Thymus (tissue), 11 donors: ENCODE results near the gene GRID1. TPM values are rescaled to one million over a fixed set of nuclear protein-coding genes. Genes with fewer than 3 reads are reported as not detected.

ENCODE experiments used
- DNase-seq, 9 donors: peaks; one replicate each; pipeline ENCODE4 v3.0.0-alpha.2; 2013; ENCODE audit warnings: low spot score in 9 of 9, low read depth in 6 of 9, missing footprints in 1 of 9
- H3K27ac ChIP-seq, 2 donors: one replicate each; pipeline ENCODE4 v1.5.1; 2013; ENCODE audit warnings: control low read depth in 1 of 2, low read depth in 1 of 2, low read length in 1 of 2, mild to moderate bottlenecking in 1 of 2, moderate library complexity in 1 of 2
- H3K27me3 ChIP-seq, 2 donors: one replicate each; pipeline ENCODE4 v1.5.1; 2013; ENCODE audit warnings: low read length in 1 of 2; ENCODE audit not compliant: control insufficient read depth in 2 of 2, insufficient read depth in 1 of 2
- H3K36me3 ChIP-seq, 2 donors: one replicate each; pipeline ENCODE4 v1.5.1; 2013; ENCODE audit warnings: low read length in 1 of 2, mild to moderate bottlenecking in 1 of 2, moderate library complexity in 1 of 2; ENCODE audit not compliant: control insufficient read depth in 2 of 2, insufficient read depth in 2 of 2
- H3K4me1 ChIP-seq, 2 donors: one replicate each; pipeline ENCODE4 v1.5.1; 2013; ENCODE audit warnings: low read length in 2 of 2; ENCODE audit not compliant: control insufficient read depth in 2 of 2, insufficient read depth in 2 of 2
- H3K4me3 ChIP-seq, 2 donors: one replicate each; pipeline ENCODE4 v1.5.1; 2013; ENCODE audit warnings: low read length in 2 of 2, control low read depth in 1 of 2, mild to moderate bottlenecking in 1 of 2
- H3K9me3 ChIP-seq, 2 donors: one replicate each; pipeline ENCODE4 v1.5.1; 2013; ENCODE audit warnings: low read length in 1 of 2, mild to moderate bottlenecking in 1 of 2; ENCODE audit not compliant: control insufficient read depth in 2 of 2, insufficient read depth in 1 of 2
- WGBS: extraction: QIAGEN DNeasy Blood & Tissue Kit; methylation state at CpG from one replicate; pipeline ENCODE4 v1.1.7; 2013; 5-methylcytosine and 5-hydroxymethylcytosine counted together
- polyA plus RNA-seq: library from polyadenylated mRNA; stranded (reverse); fragments of 200-250 nt; gene quantifications from one replicate; pipeline ENCODE4 v1.2.3, GENCODE V29; 2013
- total RNA-seq: library from RNA; stranded (reverse); fragments of 120-200 nt; gene quantifications from one replicate; pipeline ENCODE4 v1.2.4, GENCODE V29; 2013
- donor health status: healthy.

The GRID1 gene
- total and polyA plus RNA-seq, 2 donors: 0.33 to 0.46 TPM

DNA sequence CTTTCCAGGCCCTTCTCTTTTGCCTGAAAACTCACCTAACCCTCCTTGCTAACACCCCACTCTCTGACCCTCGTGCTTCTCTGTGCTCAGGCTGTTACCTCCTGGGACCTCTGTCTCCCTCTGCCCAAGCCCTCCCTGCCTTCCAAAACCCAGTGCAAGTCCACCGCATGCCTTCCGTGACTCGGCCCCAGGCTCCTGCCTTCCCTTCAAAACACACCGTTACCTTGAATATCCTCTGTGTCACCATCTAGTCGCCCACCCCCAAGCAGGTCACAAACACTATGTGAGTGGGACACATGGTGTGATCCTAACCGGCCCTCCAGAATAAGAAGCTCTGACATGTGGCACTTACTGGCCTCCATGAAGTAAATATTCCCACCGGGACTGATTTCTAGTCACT lies 176.7 kb downstream of the GRID1 start:
- Histone ChIP-seq H3K4me3 (no peak overlapping the region), H3K4me1 (no peaks in the 10 kb centered on the region), H3K27me3 (no peaks in the 10 kb centered on the region), H3K27ac (no peak overlapping the region), H3K36me3 (no peaks in the 10 kb centered on the region), H3K9me3 (no peaks in the 10 kb centered on the region)
- WGBS: 92% methylated on average over 8 of the region's 8 CpGs
- DNase-seq: no peak

DNA sequence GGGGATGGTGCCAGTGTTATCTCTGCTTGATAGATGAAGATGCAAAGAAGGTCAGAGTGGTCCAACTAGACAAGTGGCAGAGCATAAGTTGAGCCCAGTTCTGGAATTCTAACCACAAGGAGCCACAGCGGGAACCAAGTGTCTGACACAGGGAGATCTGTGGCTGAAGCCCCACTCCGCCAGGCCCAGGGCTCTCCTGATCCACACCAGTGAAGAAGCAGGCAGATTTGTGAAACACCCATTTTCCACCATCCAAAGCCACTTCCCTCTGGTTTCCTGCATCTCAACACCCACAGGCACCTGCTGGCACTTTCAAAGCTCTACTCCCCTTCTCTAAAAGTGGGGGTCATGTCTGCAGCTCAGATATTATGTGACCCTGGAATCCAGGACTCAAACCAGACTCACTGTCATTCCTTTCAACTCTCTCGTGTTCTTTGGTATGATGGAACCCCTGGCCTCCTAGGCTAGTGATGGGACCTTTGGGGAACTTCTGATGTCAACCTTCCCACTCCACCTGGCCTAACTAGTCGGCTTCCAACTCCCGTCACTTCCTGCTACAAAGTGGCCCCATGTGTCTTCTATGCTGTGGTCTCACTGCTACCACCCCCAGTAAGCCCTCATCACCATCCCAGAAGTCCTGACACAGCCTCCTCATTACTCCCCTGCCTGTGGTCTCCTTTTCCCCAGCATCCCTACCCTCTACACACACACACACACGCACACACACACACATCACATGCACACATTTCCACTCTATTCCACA lies 177.6 kb downstream of the GRID1 start:
- WGBS: 79% methylated on average over 6 of the region's 6 CpGs
- Histone ChIP-seq H3K36me3 (no peaks in the 10 kb centered on the region), H3K27ac (no peak overlapping the region), H3K27me3 (no peaks in the 10 kb centered on the region), H3K4me3 (no peak overlapping the region), H3K9me3 (no peaks in the 10 kb centered on the region), H3K4me1 (no peaks in the 10 kb centered on the region)
- DNase-seq: no peak

DNA sequence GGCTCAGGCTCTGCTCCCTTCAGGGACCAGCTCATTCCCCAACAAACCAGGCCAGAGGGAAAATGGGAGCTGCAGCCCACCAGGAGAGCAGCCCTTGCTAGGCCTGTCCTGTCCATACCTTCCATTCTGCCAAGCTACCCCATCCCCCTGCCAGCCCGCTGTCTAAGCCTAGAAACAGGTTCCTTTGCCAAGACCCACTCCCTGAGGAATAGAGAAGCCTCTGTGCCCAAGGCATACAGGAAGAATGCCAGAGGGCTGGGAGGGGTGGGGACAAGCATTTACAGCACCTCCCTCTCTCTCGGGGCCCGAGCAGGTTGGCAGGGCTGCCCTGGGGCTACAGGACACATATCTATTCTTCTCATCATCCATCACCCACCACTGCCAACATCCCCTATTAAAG lies 178.3 kb downstream of the GRID1 start:
- no peaks in the 10 kb centered on the region for H3K4me1 ChIP-seq
- H3K9me3 ChIP-seq: no peaks in the 10 kb centered on the region
- no peak overlapping the region for H3K4me3 ChIP-seq
- no peaks in the 10 kb centered on the region for H3K27me3 ChIP-seq
- DNase-seq: no peak
- no peaks in the 10 kb centered on the region for H3K36me3 ChIP-seq
- 76% methylated on average over 3 of the region's 3 CpGs for WGBS
- no peak overlapping the region for H3K27ac ChIP-seq

DNA sequence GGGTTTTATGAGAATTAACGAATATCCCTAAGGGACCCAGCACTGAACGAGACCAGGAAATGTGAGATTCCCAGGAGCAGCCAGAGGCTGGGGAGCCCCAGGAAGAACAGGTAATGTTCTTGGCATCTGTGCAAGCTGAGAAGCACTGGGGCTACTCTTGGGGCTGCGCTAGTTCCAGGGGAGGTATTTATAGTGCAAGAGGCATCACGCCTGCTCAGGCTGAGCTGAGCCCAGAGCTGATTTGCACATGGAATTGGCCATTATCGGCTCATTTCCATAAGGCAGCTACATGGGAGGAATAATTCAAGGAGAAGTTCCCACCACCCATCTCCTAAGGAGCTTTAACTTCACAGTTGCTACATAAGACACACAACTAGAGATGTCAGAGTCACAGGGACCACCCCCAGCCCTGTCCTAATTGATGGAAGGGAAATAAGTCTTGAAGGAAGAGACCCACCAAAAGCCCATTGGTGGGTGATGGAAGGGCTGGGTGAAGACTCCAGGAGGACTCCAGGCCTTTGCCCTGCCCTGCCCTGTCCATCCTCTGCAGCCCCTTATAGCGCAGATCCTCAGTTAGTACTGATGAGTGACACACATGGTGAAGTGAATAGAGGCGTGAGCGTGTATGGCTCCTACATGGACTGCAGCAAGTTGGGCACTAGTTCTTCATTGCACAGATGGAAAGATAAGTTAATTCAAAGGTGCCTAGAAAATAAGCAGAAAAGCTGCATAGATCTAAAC lies 178.9 kb downstream of the GRID1 start:
- no peaks in the 10 kb centered on the region for H3K36me3 ChIP-seq
- H3K9me3 ChIP-seq: no peaks in the 10 kb centered on the region
- H3K4me1 ChIP-seq: no peaks in the 10 kb centered on the region
- WGBS: 94% methylated on average over 8 of the region's 8 CpGs
- no peak overlapping the region for H3K27ac ChIP-seq
- DNase-seq: no peak
- H3K27me3 ChIP-seq: no peaks in the 10 kb centered on the region
- H3K4me3 ChIP-seq: no peak overlapping the region

DNA sequence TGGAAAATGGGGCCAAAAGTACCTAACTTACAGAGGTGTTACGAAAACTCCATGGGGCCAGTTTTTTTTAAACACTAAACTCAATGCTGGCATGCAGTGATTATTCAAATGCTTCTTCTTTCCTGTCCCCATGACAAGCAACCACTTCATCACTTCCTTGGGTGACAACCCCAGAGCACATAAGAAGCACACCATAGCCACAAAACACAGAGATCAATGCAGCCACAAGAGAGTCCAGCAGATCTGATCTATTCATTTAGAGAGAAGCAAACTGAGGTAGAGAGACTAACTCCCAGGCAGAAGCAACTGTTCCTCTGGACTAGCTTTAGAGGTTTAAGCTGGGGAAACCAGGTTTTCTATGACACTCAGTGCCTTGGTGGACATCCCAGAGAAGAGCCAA lies 180.0 kb downstream of the GRID1 start:
- Histone ChIP-seq H3K4me1 (no peaks in the 10 kb centered on the region), H3K9me3 (no peaks in the 10 kb centered on the region), H3K27me3 (no peaks in the 10 kb centered on the region), H3K27ac (no peak overlapping the region), H3K4me3 (no peak overlapping the region), H3K36me3 (no peaks in the 10 kb centered on the region)
- whole genome bisulfite sequencing: 95% methylated on average over 1 of the region's 1 CpG
- DNase-seq: no peak

DNA sequence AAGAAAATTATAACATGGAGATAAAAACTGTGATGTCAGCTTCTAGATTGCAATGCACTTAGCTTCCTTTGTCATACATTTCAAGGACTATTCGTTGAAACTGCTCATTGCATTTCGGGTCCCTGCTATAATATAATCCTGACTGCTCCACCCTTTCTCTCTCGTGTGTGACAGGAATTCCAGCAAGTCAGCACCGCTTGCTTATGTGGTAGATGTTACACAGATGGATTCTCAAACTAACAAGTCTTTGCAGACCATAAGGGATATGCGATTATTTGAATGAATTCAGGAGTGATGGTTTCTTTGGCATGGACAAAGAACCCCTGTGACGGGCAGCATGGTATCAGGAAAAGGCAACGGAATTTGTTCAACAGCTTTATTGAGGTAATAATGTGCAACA lies 184.0 kb downstream of the GRID1 start:
- no peaks in the 10 kb centered on the region for H3K27me3 ChIP-seq
- DNase-seq: no peak
- H3K36me3 ChIP-seq: no peaks in the 10 kb centered on the region
- H3K27ac ChIP-seq: no peak overlapping the region
- no peaks in the 10 kb centered on the region for H3K4me1 ChIP-seq
- no peak overlapping the region for H3K4me3 ChIP-seq
- 92% methylated on average over 7 of the region's 7 CpGs for WGBS
- no peaks in the 10 kb centered on the region for H3K9me3 ChIP-seq

DNA sequence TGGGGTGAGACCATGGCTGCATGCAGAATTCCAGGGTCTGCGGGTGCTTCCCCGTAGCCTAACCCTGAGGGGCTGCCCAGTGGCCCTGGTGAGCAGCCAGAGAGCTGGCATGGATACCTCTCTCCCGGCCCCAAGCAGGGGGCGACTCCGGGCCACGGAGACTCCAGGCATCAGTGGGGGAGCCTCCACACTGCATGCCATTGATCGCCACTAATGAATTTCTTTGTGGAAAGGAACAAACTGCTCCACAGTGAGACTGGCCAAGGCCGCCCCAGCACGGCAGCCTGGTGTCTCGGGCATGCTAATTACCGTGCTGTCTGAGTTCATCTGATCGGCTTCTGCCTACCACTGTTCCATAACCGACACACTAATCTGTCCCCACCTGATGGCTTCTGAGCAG lies 184.4 kb downstream of the GRID1 start:
- DNase-seq: no peak
- Histone ChIP-seq H3K9me3 (no peaks in the 10 kb centered on the region), H3K27ac (no peak overlapping the region), H3K36me3 (no peaks in the 10 kb centered on the region), H3K4me3 (no peak overlapping the region), H3K4me1 (no peaks in the 10 kb centered on the region), H3K27me3 (no peaks in the 10 kb centered on the region)
- WGBS: 90% methylated on average over 13 of the region's 13 CpGs

DNA sequence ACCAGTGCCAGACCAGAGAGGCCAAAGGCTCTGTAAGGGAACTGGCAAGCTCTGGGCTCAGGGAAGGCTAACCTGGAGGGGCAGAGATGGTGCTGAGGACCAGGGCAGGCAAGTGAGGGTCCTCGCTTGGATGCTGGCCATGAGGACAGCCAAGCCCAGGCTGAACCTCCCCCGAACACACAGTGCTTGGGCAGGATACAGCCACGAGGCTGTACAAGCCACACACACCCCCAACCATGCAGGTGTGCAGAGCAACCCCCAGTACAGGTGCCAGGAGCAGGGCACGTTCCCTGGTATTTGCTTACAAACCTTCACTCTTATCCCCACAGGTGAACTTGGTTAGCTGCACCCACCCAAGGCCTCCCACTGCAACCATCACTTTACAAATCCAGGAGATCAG lies 185.7 kb downstream of the GRID1 start:
- no peaks in the 10 kb centered on the region for H3K27me3 ChIP-seq
- WGBS: 69% methylated on average over 4 of the region's 4 CpGs
- no peak for DNase-seq

DNA sequence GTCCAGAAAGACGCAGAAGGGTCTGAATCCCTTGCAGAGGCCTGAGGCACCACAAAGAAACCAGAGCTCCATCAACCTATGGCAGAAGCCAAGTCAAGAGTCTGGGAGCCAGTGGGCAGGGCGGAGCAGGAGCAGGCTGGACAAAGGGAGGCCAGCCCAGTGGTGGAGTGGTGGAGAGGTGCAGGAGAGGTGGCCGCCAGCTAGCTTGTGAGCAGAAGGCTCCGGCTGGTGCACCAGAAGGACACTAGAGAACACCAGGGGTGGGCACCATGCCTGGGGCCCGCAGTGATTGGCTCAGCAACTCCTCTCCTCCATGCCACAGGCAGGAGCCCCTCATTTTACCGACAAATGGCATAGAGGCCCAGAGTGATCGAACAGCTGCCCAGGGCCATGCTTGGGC lies 186.6 kb downstream of the GRID1 start:
- H3K4me3 ChIP-seq: no peak overlapping the region
- no peaks in the 10 kb centered on the region for H3K36me3 ChIP-seq
- no peaks in the 10 kb centered on the region for H3K9me3 ChIP-seq
- H3K4me1 ChIP-seq: no peaks in the 10 kb centered on the region
- no peak overlapping the region for H3K27ac ChIP-seq
- no peaks in the 10 kb centered on the region for H3K27me3 ChIP-seq
- DNase-seq: no peak
- 89% methylated on average over 7 of the region's 7 CpGs for WGBS

More for the DNA sequence above, 185.7 kb downstream of the GRID1 start:
- no peak overlapping the region for H3K4me3 ChIP-seq
- H3K27ac ChIP-seq: no peak overlapping the region
- no peaks in the 10 kb centered on the region for H3K9me3 ChIP-seq
- H3K4me1 ChIP-seq: no peaks in the 10 kb centered on the region
- H3K36me3 ChIP-seq: no peaks in the 10 kb centered on the region
